GM18502 (cell line): ENCODE data around the gene LARP1B.
"Not testable (repeated sequence)": the region's sequence is repeated elsewhere in the genome, so short reads cannot be mapped to it uniquely, and the experiment has no call there.

ENCODE experiments used
- ATAC-seq: cut with Tn5 transposase; IDR thresholded peaks from one replicate; pipeline ENCODE4 v1.9.1; 2021; ENCODE audit warnings: mild to moderate bottlenecking; ENCODE audit not compliant: unreplicated experiment, poor library complexity

LARP1B gene

DNA sequence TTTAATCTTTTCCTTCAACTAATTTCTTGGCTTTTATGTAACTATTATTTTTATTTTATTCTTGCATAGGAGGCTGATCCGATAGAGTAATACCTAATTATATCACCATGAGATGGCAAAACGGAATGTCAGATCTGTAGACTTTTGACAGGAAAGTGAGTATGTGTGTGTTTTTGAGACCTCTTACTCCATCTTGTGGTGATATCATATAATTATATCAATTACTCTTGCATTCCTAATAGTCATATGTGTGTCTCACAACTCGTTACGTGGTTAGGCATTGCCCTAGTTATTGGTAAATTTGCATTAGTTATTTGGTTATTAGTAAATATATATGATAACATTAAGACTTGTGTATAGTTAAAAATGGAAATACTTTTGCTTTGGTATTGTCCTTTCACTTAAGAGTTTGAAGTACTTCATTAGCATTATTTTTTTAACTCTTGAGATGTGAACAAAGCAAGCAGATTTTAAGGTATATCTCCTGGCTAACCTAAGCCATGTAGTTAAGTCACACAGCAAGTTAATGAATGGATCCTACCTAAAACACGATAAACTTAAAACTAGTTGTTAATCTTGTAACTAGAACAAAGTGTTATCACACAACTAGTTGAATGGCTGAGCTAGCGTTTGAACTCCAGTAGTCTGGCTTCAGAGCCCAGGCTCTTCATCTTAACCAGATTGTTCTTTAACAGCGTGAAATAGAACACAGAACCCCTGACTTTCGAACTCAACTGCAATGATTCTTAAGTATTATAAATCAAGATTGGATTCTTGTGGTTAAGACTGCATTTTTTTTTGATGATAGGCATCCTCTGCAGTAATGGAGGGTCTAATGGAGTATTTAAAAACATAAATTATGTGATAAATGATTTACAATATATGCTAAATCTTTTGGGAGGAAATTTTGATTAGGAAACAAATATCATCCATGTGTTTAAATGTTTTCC is 159.4 kb downstream of the LARP1B start:
- peak; percentile 90 for ATAC-seq

DNA sequence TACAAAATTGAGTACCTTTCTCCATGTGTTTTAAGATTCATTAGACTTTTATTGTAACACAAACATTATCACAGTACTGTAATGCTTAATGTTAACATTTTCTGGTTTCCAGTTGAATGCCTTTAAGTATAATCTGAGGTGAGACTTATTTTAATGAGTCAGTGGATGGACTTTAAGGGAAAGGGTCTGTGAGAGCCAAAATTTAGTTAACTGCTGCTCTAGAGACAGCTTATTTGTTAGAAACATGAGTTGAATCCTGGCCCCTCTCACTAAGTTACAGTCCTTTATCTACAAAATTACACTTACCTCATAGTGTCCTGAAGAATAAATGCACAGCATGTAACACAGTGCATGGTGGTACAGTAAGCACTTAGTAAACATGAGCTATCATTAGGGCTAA is 160.5 kb downstream of the LARP1B start:
- no peak for ATAC-seq

DNA sequence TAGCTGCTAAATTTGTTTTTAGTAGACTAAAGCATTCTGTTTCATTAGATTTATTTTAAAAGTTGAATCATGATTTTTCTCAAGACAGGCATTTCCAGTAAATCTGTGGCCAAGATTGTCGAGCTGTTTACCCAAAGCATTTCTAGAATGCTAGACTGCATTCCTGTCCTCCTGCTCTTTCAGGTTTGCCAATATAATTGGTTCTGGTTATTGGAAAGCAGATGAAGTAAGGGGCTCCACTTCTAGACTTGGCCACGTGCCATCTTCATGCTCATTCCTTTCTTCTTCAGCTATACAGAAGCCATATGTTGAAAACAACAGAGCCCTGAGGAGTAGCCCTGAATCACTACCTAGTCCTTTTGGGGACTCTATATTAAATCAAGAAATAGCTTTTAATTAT is 164.0 kb downstream of the LARP1B start:
- no peak for ATAC-seq

DNA sequence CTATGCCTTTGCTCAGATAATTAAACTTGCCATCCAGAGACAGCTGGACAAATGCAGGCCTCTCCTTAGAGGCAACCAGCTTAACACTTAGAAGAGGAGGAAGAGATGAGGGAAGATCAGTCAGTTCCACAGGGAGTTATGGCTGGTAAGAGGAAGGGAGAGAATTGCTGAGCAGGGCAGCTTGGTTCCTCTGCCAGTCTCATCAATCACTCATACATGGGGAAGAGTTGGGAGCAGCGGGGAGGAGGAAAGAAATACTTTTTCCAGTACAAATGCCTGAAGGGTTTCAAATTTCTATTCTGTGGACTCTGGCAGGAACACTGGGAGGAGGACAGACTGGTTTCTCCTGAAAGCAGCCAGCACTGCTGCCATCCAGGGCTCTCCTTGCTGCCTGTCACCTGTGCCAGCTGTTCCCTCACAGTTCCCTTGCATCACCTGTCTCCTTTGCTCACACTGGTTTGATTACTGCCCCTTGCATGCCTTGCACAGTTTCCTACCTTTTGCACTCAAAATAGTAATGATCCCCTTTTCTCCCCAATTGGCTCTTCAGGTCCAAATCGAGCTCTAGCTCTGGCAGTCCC is 167.0 kb downstream of the LARP1B start:
- ATAC-seq, result no peak

DNA sequence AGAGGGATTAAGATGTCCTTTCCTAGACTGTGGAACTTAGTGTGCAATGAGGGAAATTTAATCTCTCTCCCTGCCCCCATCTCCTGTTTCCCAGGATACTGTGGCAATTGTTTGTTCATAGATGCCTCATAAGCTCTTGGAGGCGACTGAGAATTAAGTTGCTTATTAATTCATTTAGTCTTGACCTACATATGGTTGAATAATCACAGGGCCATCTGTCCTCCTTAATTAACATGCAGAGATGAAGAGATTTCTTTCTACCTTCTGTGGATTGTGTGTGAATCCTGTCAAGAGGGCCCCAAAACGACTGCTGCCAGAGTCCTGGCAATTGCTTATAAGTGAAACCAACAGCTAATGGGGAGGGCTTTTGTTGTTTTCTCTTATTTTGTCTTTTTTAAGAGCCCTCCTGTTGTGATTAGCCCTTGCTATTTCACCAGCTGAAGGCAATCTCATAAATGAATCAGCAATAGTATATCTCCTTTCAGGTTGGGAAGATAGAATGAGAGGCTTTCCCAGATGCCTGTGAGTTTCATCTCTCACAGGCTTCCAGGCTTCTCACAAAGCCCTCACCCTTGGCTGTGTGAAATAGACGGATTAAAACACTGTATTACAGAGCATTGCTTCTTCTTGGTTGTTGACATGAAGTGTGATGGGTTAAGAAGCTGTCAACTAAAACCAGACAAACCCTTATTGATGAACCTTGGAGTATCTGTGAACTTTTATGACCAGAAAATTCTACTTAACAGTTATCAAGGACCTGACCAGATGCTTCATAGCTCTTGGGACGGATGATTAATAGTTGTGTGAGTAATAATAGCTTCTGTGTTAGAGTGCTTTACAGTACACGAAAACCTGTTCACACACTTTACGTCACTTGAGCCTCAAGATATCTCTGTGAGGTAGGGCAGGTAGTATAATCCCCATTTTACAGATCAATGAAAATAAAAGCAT is 168.0 kb downstream of the LARP1B start:
- no peak for ATAC-seq

DNA sequence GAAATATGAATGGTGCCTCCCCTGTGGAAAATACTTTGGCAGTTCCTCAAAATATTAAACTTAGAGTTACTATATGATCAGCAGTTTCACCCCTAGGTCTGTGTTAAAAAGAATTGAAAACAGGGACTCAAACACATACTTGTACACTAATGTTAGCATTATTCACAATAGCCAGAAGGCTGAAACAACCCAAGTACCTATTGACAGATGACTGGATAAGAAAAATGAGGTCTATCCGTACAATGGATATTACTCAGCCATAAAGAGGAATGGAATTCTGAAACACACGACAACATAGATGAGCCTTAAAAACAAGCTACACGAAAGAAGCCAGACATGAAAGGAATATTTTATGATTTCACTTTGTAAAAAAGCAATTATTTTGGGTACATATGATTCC is 171.6 kb downstream of the LARP1B start:
- no peak for ATAC-seq

DNA sequence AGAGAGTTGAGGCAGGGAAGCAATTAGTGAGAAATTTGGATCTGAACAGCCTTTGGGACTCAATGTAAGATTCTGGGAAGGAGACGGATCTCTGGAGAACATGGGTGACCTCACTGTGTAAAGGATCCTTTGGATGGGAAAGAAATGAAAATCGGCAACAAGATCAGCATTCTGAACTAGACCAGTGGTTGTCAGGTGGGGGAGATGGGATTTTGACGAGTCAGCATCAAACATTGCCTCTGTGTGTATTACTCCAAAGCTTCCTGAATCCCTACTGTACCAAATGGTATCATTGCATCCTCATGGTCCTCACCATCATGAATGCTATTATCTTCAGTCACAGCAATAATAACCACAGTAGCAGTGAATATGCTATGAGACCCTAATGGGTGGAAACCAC is 173.7 kb downstream of the LARP1B start:
- ATAC-seq, result no peak

DNA sequence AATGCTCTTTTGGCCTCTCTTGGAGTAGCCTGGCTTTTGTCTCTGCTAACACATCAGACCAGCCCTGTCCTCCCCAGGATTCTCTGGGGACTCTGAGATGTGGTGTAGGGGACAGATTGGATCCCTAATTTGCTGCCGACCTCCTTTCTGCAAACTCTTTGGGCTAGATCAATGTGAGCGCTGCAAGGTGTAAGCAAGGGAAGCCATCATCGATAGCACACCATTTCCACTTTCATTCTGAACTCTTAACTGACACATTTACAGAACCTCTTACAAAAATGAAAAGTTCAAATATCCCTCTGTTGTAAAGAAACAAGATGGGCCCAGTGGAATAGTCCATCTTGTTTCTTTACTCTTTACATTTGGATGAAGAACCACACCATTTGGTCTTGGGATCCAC is 179.9 kb downstream of the LARP1B start:
- ATAC-seq, result no peak

DNA sequence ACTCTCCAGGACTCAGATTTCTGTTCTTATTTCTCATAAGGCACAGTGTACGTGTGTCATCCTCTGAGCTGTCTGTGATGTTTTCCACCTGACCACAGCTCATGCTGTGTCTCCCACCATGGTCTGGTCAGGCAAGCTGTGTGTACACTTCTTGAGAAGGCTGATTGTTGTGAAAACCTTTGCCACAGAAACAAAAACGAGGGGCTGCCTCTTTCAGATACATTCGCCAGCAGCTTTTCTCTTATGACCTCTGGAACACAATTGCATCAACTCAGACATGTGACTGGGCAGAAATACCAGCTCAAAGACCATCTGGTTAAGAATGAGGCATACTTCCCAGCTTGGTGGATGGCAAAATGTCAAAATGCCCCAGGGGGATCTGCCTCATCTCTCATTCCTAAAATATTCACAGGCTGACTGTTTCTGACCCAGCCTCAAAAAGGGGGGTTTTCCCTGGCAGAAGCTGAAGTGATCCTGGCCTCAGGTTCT is 180.4 kb downstream of the LARP1B start:
- no peak for ATAC-seq

DNA sequence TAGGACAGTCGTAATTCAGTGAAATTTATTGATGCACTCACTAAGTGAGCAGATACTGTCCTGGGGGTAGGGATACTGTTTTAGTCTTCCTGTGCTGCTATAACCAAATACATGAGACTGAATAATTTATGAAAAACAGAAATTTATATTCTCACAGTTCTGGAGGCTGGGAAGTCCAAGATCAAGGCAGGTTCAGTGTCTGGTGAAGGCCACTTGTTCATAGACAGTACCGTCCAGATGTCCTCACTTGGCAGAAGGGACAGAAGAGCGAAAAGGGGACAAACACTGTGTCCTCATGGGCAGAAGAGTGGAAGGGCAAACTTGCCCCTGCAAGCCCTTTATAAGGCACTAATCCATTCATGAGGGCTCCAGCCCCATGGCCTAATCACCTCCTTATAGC is 180.9 kb downstream of the LARP1B start:
- no peak for ATAC-seq

DNA sequence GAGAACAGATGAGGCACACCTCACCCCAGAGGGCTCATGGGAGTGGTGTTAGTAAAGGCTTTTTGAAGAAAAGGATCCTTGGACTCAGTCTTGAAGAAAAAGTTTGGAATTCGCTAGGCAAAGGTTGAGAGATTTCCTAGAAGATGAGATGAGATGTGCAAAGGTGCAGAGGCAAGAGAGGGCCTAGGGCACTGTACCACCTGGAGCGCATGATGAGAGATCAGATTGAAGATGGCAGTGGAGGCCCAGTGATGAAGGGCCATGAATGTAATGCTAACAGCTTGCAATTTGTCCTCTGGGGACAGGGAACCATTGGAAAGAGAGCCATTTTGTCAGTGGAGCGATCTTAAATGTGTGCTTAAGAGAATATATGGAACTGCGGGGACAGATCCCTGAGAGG is 181.5 kb downstream of the LARP1B start:
- no peak for ATAC-seq

DNA sequence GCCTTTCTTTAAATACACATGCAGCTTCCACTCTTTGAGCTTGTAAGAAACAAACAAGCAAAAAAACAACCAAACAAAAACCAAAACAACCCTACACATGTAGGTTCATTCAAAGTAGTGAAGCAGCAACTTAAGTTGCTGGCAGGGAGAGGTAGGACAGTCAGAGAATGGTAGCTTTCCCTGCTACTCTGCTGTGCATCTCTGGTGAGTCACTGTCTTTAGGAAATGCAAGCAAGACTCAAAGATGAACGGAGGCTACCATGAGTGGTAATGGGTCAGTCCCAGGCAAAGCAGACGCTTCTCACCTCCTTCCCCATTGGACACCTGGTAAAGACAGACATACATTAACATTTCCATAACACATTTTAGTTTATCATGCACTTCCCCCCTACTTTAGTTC is 183.3 kb downstream of the LARP1B start:
- no peak for ATAC-seq

DNA sequence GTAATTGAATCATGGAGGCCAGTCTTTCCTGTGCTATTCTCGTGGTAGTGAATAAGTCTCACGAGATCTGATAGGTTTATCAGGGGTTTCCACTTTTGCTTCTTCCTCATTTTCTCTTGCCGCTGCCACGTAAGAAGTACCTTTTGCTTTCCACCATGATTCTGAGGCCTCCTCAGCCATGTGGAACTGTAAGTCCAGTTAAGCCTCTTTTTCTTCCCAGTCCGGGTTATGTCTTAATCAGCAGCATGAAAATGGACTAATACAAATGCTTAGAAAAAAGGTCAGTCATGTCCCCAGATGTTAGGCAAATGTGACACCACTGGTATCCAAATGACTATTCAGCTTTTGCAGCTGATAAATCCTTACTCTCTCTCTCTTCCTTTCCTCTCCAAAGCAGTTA is 184.3 kb downstream of the LARP1B start:
- not testable (repeated sequence) for ATAC-seq

DNA sequence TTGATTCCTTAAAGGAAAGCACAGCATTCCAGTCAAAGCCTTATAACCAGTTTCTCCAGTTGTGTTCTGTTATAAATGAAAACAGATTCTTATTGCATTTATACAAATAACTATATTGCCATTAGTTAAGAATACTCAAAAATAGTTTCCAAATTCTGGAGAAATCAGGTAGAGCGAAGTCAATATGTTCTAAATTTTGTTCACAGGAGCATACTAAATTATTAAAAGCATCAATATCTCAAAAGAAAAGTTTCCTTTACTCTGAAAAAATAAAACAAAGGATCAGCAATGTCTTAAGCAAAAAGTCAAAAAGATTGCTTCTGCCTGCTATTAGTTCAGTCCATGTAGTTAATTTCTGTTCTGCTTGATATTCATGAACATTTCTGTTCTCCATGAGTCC is 186.8 kb downstream of the LARP1B start:
- ATAC-seq, result no peak

DNA sequence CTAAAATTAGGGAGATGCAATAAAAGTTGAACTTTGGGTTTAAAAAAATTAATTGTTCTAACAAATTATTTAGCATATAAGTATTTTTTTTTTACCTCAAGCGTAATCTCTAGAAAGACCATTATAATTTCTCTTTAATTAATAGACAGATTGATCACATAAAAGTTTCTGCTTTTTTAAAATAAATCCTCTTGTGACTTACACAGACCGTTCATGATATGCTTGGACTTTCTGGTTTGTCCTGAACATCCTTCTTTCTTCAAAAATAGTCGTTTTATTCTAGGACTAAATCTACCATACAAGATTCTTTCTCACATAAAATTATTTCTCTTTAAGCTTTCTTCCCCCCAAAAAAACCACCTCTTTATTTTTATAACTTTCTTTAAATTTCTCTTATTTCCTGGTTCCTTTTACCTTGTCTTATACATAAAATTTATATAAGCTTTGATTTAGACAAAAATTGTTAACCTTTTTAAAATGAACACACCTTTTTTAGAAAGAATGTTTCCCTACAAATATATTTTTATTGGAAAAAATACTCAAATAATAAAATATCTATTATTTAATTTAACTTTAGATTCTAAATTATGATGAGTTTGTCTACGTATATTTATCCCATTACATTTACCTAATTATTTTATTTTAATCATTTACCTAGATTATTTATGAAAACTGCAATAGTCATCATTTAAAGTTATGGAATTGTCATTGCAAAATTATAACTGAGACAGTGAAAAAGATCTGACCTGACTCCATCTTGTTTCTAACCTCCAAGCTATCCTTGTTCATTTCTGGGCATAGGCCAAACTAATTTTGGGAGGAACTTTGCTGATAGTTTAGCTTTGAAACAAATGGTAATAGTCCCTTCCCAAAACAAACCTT is 188.9 kb downstream of the LARP1B start:
- no peak for ATAC-seq

DNA sequence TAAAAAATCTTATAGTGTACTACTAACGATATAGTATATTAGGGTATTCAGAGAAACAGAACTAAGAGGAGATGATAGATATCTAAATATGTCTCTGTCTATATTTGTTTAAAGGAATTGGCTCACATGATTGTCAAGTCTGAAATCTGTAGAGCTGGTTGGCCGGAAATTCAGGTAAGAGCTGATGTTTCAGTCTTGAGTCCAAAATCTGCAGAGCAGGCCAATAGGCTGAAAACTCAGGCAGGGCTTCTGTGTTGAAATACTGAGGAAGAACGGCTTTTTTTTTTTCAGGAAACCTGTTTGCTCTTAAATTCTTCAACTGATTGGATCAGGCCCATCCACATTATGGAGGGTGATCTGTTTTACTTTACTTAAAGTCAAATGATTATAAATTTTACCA is 194.8 kb downstream of the LARP1B start:
- ATAC-seq, result no peak

DNA sequence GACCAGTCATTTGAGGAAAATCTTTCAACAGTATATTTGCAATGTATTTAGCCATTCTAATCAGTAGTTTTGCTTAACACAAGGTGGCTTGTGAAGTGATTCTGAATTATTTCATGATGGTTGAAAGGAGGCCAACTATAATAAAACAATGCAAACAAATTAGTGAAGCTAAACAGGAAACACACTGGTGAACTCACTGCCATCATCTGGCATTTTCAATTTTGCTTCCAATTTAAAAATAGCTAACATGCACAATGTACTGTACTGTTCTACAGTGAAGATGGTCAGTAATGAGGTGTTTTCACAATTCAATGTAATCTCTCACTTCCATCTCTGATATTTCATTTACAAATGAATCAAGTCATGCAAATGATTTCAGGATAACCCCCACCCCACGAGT is 195.4 kb downstream of the LARP1B start:
- ATAC-seq, result no peak

DNA sequence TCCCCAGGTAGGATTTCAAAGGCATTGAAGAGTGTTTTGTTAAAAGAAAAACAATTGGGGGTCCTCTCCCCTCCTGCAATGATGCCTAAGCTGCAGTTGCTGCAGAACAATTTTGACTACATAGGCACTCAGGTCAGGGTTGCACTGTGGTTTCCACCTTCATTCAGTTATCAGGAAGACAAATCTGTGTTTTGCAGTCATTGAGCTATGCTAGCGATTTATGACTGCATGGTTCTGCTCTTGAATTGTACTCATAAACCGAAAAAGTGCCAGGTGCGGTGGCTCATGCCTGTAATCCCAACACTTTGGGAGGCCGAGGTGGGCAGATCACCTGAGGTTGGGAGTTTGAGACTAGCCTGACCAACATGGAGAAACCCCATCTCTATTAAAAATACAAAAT is 197.1 kb downstream of the LARP1B start:
- ATAC-seq, result not testable (repeated sequence)

DNA sequence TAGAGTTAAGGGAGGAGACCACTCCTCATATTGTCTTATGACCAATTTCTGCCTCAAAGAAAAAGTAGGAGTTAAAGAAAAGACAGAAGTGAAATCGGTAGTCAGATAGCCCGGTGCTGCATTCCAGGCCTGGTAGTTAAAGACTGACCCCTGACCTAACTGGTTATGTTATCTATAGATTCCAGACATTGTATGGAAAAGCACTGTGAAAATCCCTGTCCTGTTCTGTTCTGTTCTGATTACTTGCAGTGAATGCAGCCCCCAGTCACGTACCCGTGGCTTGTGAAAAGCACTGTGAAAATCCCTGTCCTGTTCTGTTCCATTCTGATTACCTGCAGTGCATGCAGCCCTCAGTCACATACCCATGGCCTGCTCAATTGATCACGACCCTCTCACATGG is 198.8 kb downstream of the LARP1B start:
- not testable (repeated sequence) for ATAC-seq
